ENCODE measurements around the gene ADCY10.

ADCY10 gene

GRCh38 chr1:167881069-167881468 is 32.9 kb downstream of the ADCY10 start:
- H3K4me3 ChIP-seq (replicated peaks; ENCODE audit: insufficient read depth, low read length), result no peak overlapping the region
- no peaks in the 10 kb centered on the region for H3K27me3 ChIP-seq (ENCODE audit: insufficient read depth, poor library complexity, severe bottlenecking)
- TF ChIP-seq GABPA (IDR thresholded peaks at IDR 0.05; ENCODE audit: low read depth) (no peak), CTCF (IDR thresholded peaks at IDR 0.05; ENCODE audit: insufficient read depth, low read length) (no peak), SPI1 (IDR thresholded peaks at IDR 0.05; ENCODE audit: borderline replicate concordance, low read depth) (no peak), REST (IDR thresholded peaks at IDR 0.05; ENCODE audit: insufficient replicate concordance, low read depth) (no peak), POLR2AphosphoS5 (IDR thresholded peaks at IDR 0.05; ENCODE audit: low read depth) (no peak)
- H3K27ac ChIP-seq (replicated peaks), result no peak overlapping the region
- DNase-seq (ENCODE audit: low read depth in 1 of 2, low spot score in 1 of 2), result no peak

GRCh38 chr1:167880580-167881021 is 33.3 kb downstream of the ADCY10 start:
- Histone ChIP-seq H3K4me3 (replicated peaks; ENCODE audit: insufficient read depth, low read length) (no peak overlapping the region), H3K27ac (replicated peaks) (no peak overlapping the region), H3K27me3 (ENCODE audit: insufficient read depth, poor library complexity, severe bottlenecking) (no peaks in the 10 kb centered on the region)
- DNase-seq (ENCODE audit: low read depth in 1 of 2, low spot score in 1 of 2), result no peak
- TF ChIP-seq REST (IDR thresholded peaks at IDR 0.05; ENCODE audit: insufficient replicate concordance, low read depth) (no peak), SPI1 (IDR thresholded peaks at IDR 0.05; ENCODE audit: borderline replicate concordance, low read depth) (no peak), CTCF (IDR thresholded peaks at IDR 0.05; ENCODE audit: insufficient read depth, low read length) (no peak), GABPA (IDR thresholded peaks at IDR 0.05; ENCODE audit: low read depth) (no peak), POLR2AphosphoS5 (IDR thresholded peaks at IDR 0.05; ENCODE audit: low read depth) (no peak)

GRCh38 chr1:167879508-167879907 is 34.4 kb downstream of the ADCY10 start:
- TF ChIP-seq CTCF (IDR thresholded peaks at IDR 0.05; ENCODE audit: insufficient read depth, low read length) (no peak), REST (IDR thresholded peaks at IDR 0.05; ENCODE audit: insufficient replicate concordance, low read depth) (no peak), SPI1 (IDR thresholded peaks at IDR 0.05; ENCODE audit: borderline replicate concordance, low read depth) (no peak), GABPA (IDR thresholded peaks at IDR 0.05; ENCODE audit: low read depth) (no peak), POLR2AphosphoS5 (IDR thresholded peaks at IDR 0.05; ENCODE audit: low read depth) (no peak)
- Histone ChIP-seq H3K4me3 (replicated peaks; ENCODE audit: insufficient read depth, low read length) (no peak overlapping the region), H3K27me3 (ENCODE audit: insufficient read depth, poor library complexity, severe bottlenecking) (no peaks in the 10 kb centered on the region), H3K27ac (replicated peaks) (no peak overlapping the region)
- no peak for DNase-seq (ENCODE audit: low read depth in 1 of 2, low spot score in 1 of 2)

Measured in HL-60 (cell line).